Measurements from ENCODE around the gene NEAT1. TPM values are rescaled to one million over a fixed set of nuclear protein-coding genes. Genes with fewer than 3 reads are reported as not detected.

NEAT1 gene
- polyA plus RNA-seq, 3 donors: 0.90 to 293 (median 1.3) TPM

DNA sequence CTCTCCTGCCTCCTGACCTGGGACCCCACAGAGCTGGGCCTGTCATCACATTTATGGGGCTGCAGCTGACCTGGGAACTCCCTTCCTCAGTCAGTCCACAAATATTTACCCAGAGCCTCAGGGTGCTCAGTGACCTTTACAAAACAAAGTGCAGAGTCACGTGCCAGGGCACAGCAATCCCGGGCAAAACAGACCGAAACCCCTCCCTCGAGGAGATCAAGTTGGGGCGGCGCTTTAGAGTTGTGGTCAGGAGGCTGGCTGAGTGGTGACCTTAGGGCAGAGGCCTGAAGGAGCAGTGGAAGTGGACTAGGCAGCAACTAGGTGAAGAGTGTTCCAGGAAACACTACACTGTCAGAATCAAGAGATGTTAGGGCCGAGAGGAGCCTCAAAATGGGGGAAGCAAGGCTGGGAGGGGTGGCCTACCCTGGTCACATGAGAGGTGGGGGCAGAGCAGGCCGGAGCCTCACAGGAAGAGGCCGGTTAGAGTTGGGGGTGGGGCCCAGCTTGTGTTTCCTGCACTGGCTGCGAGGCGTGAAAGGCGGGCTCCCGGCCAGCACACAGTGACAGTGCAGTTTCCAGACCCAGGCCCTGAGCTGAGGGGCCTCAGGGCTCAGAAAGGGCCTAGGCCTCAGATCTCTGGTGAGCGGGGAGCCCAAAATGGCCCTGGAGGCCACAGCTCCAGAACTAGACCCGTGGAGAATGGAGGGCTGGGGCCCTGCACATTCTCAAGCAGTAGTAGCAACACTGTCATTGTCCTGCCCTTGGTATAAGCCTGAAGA is 3.7 kb upstream of the NEAT1 start:
- peak overlapping the region; percentile 90 to 100 for H3K4me3 Mint-ChIP-seq
- H3K27me3 Mint-ChIP-seq (ENCODE audit: low read depth in 3 of 3): peaks cover 0 to 23% (median 12%) of the 10 kb centered on the region in 3 donors
- peaks cover 2 to 10% (median 6%) of the 10 kb centered on the region in 7 donors for H3K9me3 Mint-ChIP-seq
- DNase-seq: peak; percentile 96 to 99 (median 98)
- Histone ChIP-seq H3K4me2 (replicated peaks; ENCODE audit: extremely low read depth, low read length, poor library complexity, severe bottlenecking) (peak overlapping the region; percentile 85), H3K9ac (ENCODE audit: insufficient read depth, low read length, poor library complexity, severe bottlenecking) (peak overlapping the region; percentile 100), H3K27me3 (ENCODE audit: control insufficient read depth in 2 of 2, insufficient read depth in 2 of 2, low read length in 2 of 2) (no peaks in the 10 kb centered on the region), H3K27ac (ENCODE audit: low read depth in 1 of 2, low read length in 2 of 2) (peak overlapping the region; percentile 96 to 100), H4K20me1 (ENCODE audit: insufficient read depth, low read length) (peaks cover 43% of the 10 kb centered on the region), H3K9me3 (replicated peaks in 1 of 2; ENCODE audit: control insufficient read depth in 1 of 2, insufficient read depth in 1 of 2, low read length in 2 of 2) (no peaks in the 10 kb centered on the region), H3K79me2 (ENCODE audit: insufficient read depth, low read length) (peaks cover 66% of the 10 kb centered on the region), H3K4me1 (ENCODE audit: control insufficient read depth in 1 of 2, insufficient read depth in 2 of 2, low read length in 2 of 2) (peaks cover 59 to 61% of the 10 kb centered on the region in 2 donors), H3K36me3 (replicated peaks in 1 of 2; ENCODE audit: control insufficient read depth in 1 of 2, insufficient read depth in 2 of 2, low read length in 2 of 2) (peaks cover 2 to 12% of the 10 kb centered on the region in 2 donors), H3K4me3 (replicated peaks in 1 of 3; ENCODE audit: low read depth in 2 of 3, low read length in 3 of 3) (peak overlapping the region; percentile 25 to 100 (median 41)), H2AFZ (ENCODE audit: insufficient read depth, low read depth, low read length, poor library complexity, severe bottlenecking) (no peak overlapping the region)
- intact Hi-C loops (cut with micrococcal nuclease): loop anchor here (2.0 to 10.0 kb wide), 3 partner anchors 36 to 54 kb away; partner anchors contain the start of gene SLC25A45 (in 2 of the 2)
- H3K4me1 Mint-ChIP-seq: peaks cover 45% of the 10 kb centered on the region
- TF ChIP-seq, protein P1, sequence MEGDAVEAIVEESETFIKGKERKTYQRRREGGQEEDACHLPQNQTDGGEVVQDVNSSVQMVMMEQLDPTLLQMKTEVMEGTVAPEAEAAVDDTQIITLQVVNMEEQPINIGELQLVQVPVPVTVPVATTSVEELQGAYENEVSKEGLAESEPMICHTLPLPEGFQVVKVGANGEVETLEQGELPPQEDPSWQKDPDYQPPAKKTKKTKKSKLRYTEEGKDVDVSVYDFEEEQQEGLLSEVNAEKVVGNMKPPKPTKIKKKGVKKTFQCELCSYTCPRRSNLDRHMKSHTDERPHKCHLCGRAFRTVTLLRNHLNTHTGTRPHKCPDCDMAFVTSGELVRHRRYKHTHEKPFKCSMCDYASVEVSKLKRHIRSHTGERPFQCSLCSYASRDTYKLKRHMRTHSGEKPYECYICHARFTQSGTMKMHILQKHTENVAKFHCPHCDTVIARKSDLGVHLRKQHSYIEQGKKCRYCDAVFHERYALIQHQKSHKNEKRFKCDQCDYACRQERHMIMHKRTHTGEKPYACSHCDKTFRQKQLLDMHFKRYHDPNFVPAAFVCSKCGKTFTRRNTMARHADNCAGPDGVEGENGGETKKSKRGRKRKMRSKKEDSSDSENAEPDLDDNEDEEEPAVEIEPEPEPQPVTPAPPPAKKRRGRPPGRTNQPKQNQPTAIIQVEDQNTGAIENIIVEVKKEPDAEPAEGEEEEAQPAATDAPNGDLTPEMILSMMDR (IDR thresholded peaks at IDR 0.05): no peak
- peaks cover 17 to 20% of the 10 kb centered on the region in 2 donors for H3K36me3 Mint-ChIP-seq
- peak overlapping the region; percentile 99 to 100 (median 100) for H3K27ac Mint-ChIP-seq
- WGBS (ENCODE audit: insufficient coverage): 0% methylated on average over 15 of the region's 15 CpGs

DNA sequence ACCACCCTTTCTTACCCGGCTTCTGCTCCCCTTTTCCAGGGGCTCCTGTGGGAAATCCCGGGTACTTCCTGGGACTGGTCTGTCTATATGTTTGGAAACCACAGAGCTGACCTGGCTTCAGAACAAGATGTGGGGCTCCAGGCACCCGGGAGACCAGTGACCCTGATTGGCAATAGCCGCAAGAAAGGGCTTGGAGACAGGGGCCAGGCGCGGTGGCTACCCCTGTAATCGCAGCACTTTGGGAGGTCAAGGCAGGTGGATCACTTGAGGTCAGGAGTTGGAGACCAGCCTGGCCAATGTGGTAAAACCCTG is 3.2 kb upstream of the NEAT1 start:
- H3K79me2 ChIP-seq (ENCODE audit: insufficient read depth, low read length): peaks cover 72% of the 10 kb centered on the region
- Mint-ChIP-seq H3K27me3 (ENCODE audit: low read depth in 3 of 3) (peaks cover 0 to 28% (median 16%) of the 10 kb centered on the region in 3 donors), H3K27ac (peak overlapping the region; percentile 99 to 100 (median 100)), H3K36me3 (peaks cover 20 to 21% of the 10 kb centered on the region in 2 donors), H3K9me3 (peaks cover 3 to 14% (median 11%) of the 10 kb centered on the region in 7 donors), H3K4me3 (peak overlapping the region; percentile 90 to 100), H3K4me1 (peaks cover 45% of the 10 kb centered on the region)
- peak in 1 of 3 donors; percentile 64 for DNase-seq
- peaks cover 59 to 61% of the 10 kb centered on the region in 2 donors for H3K4me1 ChIP-seq (ENCODE audit: control insufficient read depth in 1 of 2, insufficient read depth in 2 of 2, low read length in 2 of 2)
- peak overlapping the region; percentile 100 for H3K9ac ChIP-seq (ENCODE audit: insufficient read depth, low read length, poor library complexity, severe bottlenecking)
- H4K20me1 ChIP-seq (ENCODE audit: insufficient read depth, low read length): peaks cover 48% of the 10 kb centered on the region
- peak overlapping the region; percentile 96 to 100 for H3K27ac ChIP-seq (ENCODE audit: low read depth in 1 of 2, low read length in 2 of 2)
- peaks cover 3 to 16% of the 10 kb centered on the region in 2 donors for H3K36me3 ChIP-seq (replicated peaks in 1 of 2; ENCODE audit: control insufficient read depth in 1 of 2, insufficient read depth in 2 of 2, low read length in 2 of 2)
- TF ChIP-seq, protein P1 (IDR thresholded peaks at IDR 0.05): no peak
- intact Hi-C loops (cut with micrococcal nuclease): loop anchor here (2.0 to 10.0 kb wide), 3 partner anchors 37 to 55 kb away; partner anchors contain the start of gene SLC25A45 (in 2 of the 2)
- 55% methylated on average over 5 of the region's 7 CpGs for WGBS (ENCODE audit: insufficient coverage)
- H2AFZ ChIP-seq (ENCODE audit: insufficient read depth, low read depth, low read length, poor library complexity, severe bottlenecking): no peak overlapping the region
- peak overlapping the region; percentile 25 to 100 (median 41) for H3K4me3 ChIP-seq (replicated peaks in 1 of 3; ENCODE audit: low read depth in 2 of 3, low read length in 3 of 3)
- H3K4me2 ChIP-seq (replicated peaks; ENCODE audit: extremely low read depth, low read length, poor library complexity, severe bottlenecking): peak overlapping the region; percentile 85
- no peaks in the 10 kb centered on the region for H3K27me3 ChIP-seq (ENCODE audit: control insufficient read depth in 2 of 2, insufficient read depth in 2 of 2, low read length in 2 of 2)
- no peaks in the 10 kb centered on the region for H3K9me3 ChIP-seq (replicated peaks in 1 of 2; ENCODE audit: control insufficient read depth in 1 of 2, insufficient read depth in 1 of 2, low read length in 2 of 2)

Measured in CD14-positive monocyte (primary cell).